Hematopoietic multipotent progenitor cell treated with erythropoietin and hydrocortisone succinate and interleukin-3 and kit ligand, for 6 days (in vitro differentiated cells): ENCODE data around the gene UBN1.

Source experiments
- DNase-seq: peaks from one replicate; pipeline ENCODE4 v3.0.0-alpha.2; 2015

UBN1 gene

GRCh38 chr16:4864728-4865127 lies 17.4 kb downstream of the UBN1 start:
- no peak for DNase-seq

GRCh38 chr16:4865231-4865860 lies 18.1 kb downstream of the UBN1 start:
- DNase-seq = no peak

DNA sequence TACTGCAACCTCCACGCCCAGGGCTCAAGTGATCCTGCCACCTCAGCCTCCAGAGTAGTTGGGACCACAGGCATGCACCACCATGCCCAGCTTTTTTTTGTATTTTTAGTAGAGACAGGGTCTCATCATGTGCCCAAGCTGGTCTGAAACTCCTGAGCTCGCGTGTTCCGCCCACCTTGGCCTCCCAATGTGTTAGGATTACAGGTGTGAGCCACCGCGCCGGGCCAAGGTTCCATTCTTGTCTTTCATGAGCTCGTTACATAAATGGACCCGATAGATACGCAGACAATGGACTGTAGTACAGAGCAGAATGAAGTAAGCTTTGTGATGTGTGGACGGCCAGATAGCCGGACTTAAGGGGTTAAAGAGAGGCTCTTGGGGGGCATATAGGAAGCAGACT lies 19.3 kb downstream of the UBN1 start:
- DNase-seq = no peak

GRCh38 chr16:4868026-4868425 lies 20.7 kb downstream of the UBN1 start:
- DNase-seq = no peak

- DNase-seq = no peak
Measured at GRCh38 chr16:4868535-4868934, 21.3 kb downstream of the UBN1 start.

GRCh38 chr16:4869147-4869805 lies 22.0 kb downstream of the UBN1 start:
- no peak for DNase-seq

DNA sequence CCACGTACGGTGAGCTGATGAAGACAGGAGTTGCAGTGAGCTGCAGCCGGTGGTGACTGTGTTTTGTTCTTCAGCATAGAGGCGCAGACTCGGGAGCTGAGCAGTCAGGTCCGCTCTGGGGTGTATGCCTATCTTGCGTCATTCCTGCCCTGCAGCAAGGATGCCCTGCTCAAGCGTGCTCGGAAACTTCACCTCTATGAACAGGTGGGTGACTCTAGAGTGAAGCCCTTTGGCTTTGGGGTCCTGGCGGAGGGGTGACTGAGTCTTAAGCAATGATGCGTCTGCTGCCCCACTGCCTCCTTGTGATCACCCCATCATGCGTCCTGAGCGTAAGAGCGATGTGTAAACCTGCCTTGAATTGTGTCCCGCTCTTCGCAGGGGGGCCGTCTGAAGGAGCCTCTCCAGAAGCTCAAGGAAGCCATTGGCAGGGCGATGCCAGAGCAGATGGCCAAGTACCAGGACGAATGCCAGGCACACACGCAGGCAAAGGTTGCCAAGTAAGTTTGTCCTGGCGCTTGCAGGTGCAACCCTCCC lies 22.9 kb downstream of the UBN1 start:
- DNase-seq = no peak

DNA sequence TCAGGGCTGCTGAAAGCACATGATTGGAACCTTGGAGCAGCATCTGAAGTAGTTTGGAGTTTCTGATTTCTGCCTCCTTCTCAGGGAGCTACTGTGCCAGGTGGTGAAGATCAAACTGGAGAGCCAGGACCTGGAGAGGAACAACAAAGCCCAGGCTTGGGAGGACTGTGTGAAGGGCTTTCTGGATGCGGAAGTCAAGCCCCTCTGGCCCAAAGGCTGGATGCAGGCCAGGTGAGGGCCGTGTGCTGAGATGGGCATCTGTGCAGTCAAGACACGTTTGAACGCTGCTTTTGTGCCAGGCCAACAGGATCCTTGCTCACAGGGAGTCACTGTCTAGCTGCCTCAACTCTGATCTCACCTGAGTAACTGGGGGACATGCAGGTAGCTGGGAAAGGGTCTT lies 23.8 kb downstream of the UBN1 start:
- DNase-seq = no peak

DNA sequence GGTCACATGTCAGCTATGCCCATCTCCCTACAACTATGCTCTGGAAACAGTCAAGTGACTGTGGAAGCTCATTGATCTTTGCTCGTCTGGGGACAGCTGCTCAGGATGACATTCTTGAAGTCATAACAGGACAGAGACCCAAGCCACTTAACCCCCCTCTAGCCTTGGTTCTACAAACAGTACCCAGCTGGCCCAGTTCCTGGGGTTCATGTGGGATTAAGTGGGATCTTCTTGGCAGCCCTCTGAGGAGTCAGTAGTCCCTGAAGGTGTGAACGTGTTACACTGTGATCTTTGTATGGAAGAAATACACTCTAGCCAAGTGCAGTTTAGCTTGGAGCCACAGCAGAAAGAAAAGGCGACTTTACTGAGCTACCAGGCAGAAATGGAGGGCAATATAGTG lies 25.8 kb downstream of the UBN1 start:
- DNase-seq = no peak

- DNase-seq = no peak
Measured at GRCh38 chr16:4874666-4875065, 27.4 kb downstream of the UBN1 start.

DNA sequence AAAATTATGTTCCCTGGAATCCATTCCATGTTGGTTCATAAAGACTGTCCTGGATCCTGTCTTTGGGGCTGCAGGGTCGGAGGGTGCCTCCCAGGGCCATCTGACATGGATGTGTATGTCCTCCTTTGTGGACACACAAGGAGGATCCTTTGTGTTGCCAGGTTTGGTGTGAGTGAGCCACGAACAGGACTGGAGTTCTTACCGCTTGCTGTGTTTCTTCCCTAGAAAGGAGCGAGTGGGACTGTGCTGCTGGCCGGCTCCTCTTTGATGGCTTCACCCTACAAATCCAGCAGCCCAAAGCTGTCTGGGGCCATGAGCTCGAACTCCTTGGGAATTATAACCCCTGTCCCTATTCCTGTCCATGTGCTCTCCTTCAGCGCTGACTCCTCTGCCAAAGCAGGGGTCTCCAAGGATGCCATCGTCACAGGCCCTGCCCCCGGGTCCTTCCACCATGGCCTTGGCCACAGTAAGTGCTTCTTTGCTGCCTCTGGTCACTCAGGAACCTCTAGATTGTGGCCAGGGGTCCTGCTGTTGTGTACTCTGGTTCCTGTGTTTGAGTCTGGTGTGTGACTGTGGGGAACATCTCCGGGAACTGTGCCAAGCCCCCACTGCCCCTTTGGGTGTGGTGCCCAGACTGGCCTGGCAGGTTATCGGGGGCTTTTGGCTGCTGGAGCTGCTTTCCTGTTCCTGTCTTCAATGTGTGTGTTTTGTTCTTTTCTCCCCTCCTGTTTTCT lies 29.5 kb downstream of the UBN1 start:
- DNase-seq = peak; percentile 60

GRCh38 chr16:4877380-4877685 lies 30.1 kb downstream of the UBN1 start:
- no peak for DNase-seq

DNA sequence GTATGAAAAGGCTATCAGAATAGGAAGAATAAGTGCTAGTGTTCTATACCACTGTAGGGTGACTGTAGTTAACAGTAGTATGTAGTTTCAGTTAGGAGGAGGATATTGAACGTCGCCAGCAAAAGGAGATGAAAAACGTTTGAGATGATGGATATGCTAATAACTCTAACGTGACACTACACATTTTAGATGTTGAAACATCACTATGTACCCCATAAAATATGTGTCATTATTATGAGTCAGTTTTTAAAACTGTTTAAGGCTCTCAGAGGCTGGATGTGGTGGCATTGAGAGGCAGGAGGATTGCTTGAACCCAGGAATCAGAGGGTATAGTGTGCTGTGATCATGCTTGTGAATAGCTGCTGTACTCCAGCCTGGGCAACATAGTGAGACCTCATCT lies 31.8 kb downstream of the UBN1 start:
- DNase-seq = no peak

- DNase-seq = no peak
Measured at GRCh38 chr16:4880006-4880580, 32.8 kb downstream of the UBN1 start.

DNA sequence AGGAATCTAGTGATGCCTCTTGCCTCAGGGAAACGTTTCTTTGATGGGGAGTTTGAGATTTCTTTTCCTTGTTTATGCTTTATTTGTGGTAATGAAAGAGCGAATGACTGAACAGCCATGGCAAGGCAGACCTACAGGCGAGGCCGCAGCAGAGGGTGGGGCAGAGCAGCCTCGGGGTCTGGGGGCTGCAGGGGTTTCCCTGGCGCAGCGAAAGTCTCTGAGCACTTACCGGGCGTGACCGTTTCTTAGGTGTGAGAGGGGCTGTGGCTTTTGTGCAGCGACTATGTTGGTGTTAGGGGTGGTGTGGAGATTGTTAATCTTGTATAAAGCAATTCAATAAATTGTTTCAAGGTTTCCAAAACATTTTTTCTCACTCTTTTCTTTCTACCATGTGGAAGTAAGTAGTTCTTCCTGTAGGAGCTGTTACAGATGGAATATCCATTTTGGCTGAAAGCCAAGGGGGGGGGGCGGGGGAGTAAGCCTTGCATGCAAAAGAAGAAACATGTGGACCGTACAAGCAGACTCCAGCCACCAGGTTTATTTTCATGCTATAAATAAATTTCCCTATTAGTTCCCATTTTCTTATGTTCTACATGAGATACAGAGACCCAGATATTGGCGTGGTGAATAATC lies 34.8 kb downstream of the UBN1 start:
- DNase-seq = peak; percentile 12

DNA sequence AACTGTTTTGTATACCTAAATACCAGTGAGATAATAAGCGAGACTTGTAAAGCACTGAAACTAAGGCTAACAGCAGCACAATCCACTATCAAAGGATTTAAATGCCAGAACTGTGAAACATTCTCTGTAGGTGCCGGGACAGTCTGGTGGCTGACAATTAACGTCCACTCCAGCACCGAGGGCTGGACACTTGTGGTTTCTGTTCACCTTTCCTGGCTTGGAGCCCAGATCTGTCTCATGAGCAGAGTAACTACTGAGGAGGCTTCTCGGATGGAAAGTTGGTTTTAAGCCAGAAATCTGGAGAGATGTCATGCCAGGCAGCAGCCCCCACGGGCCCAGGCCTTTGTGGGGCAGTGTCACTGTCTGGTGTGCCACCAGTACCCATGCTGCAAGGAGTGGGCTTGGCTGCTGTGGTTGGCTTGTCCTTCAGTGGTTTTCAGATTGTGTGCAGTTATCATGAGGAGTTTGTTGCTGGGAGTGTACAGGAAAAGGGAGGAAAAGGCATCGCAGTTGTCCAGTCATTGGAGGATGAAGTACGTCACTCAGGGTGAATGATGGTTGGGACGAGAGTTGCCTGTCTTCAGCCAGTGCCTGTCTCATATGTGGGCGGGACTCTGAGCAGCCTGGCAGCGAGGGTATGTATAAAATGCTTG lies 35.5 kb downstream of the UBN1 start:
- peak; percentile 20 for DNase-seq

DNA sequence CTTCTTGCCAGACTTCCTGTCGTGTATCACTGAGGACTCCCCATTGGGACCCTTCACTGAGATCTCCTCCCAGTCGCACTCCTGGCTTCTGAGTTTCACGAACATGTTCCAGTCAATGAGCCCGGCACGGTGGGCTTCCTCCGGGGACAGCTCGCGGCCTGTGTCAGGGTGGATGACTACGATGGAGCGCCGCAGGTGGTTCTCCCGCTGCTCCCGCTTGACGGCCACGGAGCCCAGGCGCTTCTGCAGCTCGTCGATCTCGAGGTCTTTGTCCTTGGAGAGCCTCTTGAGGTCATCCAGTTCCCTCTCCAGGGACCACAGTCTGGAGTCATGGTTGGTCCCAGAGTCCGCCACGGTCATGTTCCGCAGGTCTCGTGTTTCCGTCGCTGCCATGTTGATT lies 36.2 kb downstream of the UBN1 start:
- DNase-seq = no peak

GRCh38 chr16:4884209-4884608 lies 36.9 kb downstream of the UBN1 start:
- DNase-seq = no peak

GRCh38 chr16:4884972-4885874 lies 37.9 kb downstream of the UBN1 start:
- DNase-seq = no peak

GRCh38 chr16:4886151-4886550 lies 38.9 kb downstream of the UBN1 start:
- peak; percentile 69 for DNase-seq

DNA sequence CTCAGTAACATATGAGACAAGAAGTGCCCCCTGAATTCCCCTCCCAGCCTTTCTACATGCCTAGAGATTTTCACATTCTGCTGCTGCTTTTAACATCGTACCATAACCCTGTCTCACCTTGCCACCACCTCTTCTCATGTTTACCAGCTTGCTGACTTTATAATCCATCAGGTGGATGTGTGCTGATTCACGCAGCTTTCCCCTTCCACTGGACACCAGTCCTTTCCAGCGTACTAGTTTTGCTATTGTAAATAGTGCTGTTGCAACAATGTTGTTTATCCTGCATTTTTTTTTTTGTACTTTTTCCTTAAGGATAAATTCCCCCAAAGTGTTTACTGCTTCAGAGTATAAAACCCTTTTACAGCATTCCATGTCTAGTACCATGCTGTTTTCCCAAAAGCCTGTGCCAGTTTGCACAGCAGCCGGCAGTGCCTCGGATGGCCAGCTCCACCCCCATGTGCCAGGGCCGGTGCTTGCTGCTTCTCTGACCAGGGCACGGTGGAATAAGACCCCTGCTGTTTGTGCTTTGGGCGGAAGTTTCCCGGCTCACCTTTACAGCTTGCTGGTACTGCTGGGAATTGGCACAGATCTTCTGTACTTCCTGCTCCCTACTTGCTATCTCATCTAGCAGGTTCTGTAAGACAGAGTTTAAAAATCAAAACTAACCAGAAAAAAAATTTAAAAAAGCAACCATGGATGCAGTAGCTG lies 41.3 kb downstream of the UBN1 start:
- no peak for DNase-seq
